ENCODE measurements around the gene TSPOAP1.
A peak's percentile ranks its signal among the peaks of the same experiment; 100 is the strongest.

The TSPOAP1 gene

DNA sequence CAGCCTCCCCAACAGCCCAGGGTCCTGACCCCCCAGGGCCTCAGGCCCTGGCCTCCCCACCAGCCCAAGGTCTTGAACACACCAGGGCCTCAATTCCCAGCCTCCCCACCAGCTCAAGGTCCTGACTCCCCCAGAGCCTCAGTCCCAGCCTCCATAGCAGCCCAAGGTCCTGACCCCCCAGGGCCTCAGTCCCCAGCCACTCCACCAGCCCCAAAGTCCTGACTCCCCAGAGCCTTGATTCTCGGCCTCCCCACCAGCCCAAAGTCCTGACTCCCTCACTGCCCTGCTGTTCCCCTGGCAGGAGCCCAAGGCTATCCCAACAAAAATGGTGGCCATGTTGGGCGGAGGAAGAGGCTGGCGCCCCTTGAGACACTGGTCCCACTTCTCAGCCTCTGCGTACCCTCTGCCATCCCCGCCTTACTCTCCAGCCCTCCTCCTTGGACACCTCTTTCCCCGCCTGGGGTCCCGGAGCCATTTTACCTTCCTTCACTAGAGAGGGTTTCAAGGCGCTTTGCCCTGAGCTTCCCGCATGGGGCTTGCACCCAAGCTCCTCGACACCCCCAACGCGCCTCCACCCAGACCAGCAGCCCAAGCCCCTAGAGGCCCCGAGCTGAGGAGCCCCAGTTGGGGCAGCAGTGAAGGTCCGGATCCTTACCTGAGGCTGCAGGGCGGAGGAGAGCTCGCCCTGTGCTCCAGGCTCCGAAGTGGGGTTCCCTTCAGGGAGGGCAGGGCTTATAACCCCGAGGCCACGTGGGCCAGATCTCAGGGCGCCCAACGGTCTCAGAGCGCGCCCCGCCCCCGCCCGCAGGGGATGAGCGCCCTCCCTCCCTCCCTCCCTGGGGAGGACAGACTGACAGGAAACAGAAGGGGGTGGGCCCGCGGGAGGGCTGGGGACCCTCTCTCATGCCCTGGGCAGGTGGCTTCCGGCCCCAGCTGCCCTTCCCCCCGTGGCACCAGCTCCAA lies 3.5 kb upstream of the TSPOAP1 start:
- intact Hi-C loops (cut with DNase I; ENCODE audit: low total_unique reads): no loop called here
- DNase-seq: peak; percentile 55 to 81
- H3K4me1 ChIP-seq: peaks cover 0 to 11% (median under 1%) of the 10 kb centered on the region in 4 donors

DNA sequence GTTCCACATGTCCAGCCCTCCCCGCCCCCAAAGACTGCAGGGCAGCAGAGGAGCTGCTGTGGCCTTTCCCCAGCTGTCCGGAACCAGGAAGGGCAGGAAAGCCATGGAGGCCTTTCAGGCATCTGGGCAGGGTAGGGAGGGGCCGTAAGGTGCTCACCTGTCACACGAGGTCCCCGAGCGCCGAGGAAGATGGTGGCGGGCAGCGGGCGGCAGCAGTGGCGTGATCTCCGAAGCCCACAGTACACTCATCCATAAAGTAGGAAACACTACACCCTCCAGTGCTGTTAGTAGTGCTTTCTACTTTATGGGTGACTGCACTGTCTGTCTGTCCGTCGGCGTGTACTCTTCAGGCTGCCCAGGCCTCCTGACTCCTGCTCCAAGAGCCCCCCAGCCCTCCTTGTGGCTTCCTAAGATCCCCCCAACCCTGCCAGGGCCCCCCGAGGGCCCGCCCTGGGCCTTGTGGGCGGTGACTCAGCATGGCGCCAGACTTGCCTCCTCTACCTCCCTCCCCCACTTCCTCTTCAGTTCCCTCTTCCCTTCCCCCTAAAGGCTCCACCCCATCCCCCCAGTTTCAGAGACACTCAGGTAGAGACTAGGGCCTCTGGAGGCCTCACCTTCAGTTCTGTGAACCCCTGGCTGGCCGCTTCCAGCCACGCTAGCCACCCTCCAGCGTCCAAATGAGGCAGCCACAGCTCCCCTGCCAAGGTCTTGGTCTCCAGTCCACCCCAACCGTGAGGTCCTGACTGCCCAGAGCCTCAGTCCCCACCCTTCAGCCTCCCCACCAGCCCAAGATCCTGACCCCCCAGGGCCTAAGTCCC lies 2.6 kb upstream of the TSPOAP1 start:
- TF ChIP-seq, protein P1, sequence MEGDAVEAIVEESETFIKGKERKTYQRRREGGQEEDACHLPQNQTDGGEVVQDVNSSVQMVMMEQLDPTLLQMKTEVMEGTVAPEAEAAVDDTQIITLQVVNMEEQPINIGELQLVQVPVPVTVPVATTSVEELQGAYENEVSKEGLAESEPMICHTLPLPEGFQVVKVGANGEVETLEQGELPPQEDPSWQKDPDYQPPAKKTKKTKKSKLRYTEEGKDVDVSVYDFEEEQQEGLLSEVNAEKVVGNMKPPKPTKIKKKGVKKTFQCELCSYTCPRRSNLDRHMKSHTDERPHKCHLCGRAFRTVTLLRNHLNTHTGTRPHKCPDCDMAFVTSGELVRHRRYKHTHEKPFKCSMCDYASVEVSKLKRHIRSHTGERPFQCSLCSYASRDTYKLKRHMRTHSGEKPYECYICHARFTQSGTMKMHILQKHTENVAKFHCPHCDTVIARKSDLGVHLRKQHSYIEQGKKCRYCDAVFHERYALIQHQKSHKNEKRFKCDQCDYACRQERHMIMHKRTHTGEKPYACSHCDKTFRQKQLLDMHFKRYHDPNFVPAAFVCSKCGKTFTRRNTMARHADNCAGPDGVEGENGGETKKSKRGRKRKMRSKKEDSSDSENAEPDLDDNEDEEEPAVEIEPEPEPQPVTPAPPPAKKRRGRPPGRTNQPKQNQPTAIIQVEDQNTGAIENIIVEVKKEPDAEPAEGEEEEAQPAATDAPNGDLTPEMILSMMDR (IDR thresholded peaks at IDR 0.05): no peak
- peaks cover 0 to 8% (median 0%) of the 10 kb centered on the region in 4 donors for H3K4me1 ChIP-seq
- peak overlapping the region; percentile 38 to 42 for H3K4me3 ChIP-seq
- peaks cover 0 to 48% of the 10 kb centered on the region in 2 donors for H3K27me3 ChIP-seq
- no peak for DNase-seq
- H3K36me3 ChIP-seq: no peaks in the 10 kb centered on the region
- no peaks in the 10 kb centered on the region for H3K9me3 ChIP-seq
- intact Hi-C loops (cut with DNase I; ENCODE audit: low total_unique reads): no loop called here
- H3K27ac ChIP-seq: peak overlapping the region in 1 of 2 donors; percentile 3

More for the DNA sequence above, 3.5 kb upstream of the TSPOAP1 start:
- H3K36me3 ChIP-seq: no peaks in the 10 kb centered on the region
- H3K9me3 ChIP-seq: no peaks in the 10 kb centered on the region
- peaks cover 0 to 48% of the 10 kb centered on the region in 2 donors for H3K27me3 ChIP-seq
- peak overlapping the region; percentile 38 to 42 for H3K4me3 ChIP-seq
- peak overlapping the region in 1 of 2 donors; percentile 3 for H3K27ac ChIP-seq
- TF ChIP-seq, protein P1 (IDR thresholded peaks at IDR 0.05): no peak

DNA sequence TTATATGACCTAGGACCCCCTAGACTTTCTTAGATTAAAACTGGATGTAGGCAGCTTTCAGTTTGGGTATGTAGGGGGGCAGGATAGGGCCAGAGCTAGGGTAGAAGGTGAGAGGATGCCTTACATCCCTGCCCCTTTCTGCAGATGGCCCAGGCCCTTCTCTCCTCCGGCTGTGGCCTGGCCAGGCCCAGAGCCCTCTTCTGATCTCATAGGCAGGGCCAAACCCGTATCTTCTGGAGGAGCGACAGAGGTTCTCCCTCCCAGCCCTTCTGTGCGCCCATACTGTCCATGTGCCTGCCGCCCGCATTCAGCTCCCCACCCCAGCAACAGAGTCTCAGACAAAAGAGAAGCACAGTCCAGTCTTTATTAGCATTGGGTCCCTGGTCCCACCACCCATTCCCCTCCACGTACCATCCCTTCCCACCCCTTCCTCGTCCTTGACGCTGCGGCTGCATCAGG lies 2.0 kb upstream of the TSPOAP1 start:
- no peaks in the 10 kb centered on the region for H3K9me3 ChIP-seq
- H3K4me1 ChIP-seq: peaks cover 0 to 5% (median under 1%) of the 10 kb centered on the region in 4 donors
- intact Hi-C loops (cut with DNase I; ENCODE audit: low total_unique reads): no loop called here
- peak overlapping the region; percentile 38 to 42 for H3K4me3 ChIP-seq
- no peaks in the 10 kb centered on the region for H3K36me3 ChIP-seq
- no peak overlapping the region for H3K27ac ChIP-seq
- TF ChIP-seq, protein P1 (IDR thresholded peaks at IDR 0.05): no peak
- DNase-seq: no peak
- peaks cover 0 to 48% of the 10 kb centered on the region in 2 donors for H3K27me3 ChIP-seq

DNA sequence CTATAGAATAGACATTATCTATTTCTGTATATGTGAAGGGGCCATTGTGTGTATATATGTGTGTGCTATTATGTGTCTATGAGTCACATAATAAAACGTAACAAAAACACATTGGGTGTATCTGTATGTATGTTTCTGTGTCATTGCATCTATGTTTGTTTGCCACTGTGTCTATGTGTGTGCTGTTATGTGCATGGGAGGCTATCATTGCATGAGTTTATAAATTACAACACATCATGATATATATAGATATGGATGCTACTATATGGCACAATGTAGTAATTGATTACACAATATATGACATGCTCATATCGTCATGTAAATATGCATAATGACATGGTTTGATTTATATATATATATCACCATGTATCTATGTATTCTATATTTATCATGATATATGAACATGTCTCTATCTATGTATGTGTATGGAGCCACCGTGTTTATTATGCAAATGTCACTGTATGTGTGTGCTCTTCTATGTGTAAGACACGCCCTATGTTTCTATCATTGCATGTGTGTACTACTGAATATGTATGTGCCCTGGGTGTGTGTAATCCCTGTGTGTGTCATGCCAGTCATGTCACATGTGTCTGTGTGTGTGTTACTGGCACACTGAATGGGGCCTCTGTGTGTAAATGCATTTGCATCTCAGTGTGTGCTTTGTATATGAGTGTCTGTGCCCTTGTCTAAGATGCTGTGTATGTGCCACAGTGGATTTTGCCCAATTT lies 1.4 kb upstream of the TSPOAP1 start:
- Histone ChIP-seq H3K4me3 (peak overlapping the region in 1 of 2 donors; percentile 42), H3K9me3 (no peaks in the 10 kb centered on the region), H3K27ac (no peak overlapping the region), H3K36me3 (no peaks in the 10 kb centered on the region), H3K27me3 (peaks cover 0 to 48% of the 10 kb centered on the region in 2 donors), H3K4me1 (peaks cover 0 to 10% (median 6%) of the 10 kb centered on the region in 4 donors)
- TF ChIP-seq, protein P1 (IDR thresholded peaks at IDR 0.05): no peak
- DNase-seq: no peak
- intact Hi-C loops (cut with DNase I; ENCODE audit: low total_unique reads): no loop called here
